Activated CD4-positive, alpha-beta T cell treated with anti-CD3 and anti-CD28 coated beads for 24 hours (primary cell): ENCODE results near the gene BRD7.

Experiments
- DNase-seq, 2 donors: peaks; one replicate each; pipeline ENCODE4 v3.0.0-alpha.2; 2020; ENCODE audit warnings: low read depth in 2 of 2

The BRD7 gene

GRCh38 chr16:50322333-50322732, 46.5 kb downstream of the BRD7 start:
- DNase-seq: no peak

- no peak for DNase-seq
These were observed 48.5 kb downstream of the BRD7 start for GRCh38 chr16:50320310-50320709.

GRCh38 chr16:50318796-50319578, 49.8 kb downstream of the BRD7 start:
- DNase-seq: no peak

GRCh38 chr16:50316848-50317630, 51.7 kb downstream of the BRD7 start:
- no peak for DNase-seq

GRCh38 chr16:50316102-50316847, 52.5 kb downstream of the BRD7 start:
- DNase-seq: no peak

GRCh38 chr16:50315346-50315997, 53.3 kb downstream of the BRD7 start:
- no peak for DNase-seq

- DNase-seq: no peak
These were observed 54.1 kb downstream of the BRD7 start for GRCh38 chr16:50314665-50315064.

GRCh38 chr16:50313596-50314478, 55.0 kb downstream of the BRD7 start:
- no peak for DNase-seq

- no peak for DNase-seq
These were observed 56.8 kb downstream of the BRD7 start for GRCh38 chr16:50311891-50312501.

GRCh38 chr16:50311134-50311528, 57.7 kb downstream of the BRD7 start:
- no peak for DNase-seq

- no peak for DNase-seq
These were observed 58.3 kb downstream of the BRD7 start for GRCh38 chr16:50310308-50311133.

GRCh38 chr16:50309527-50310307, 59.1 kb downstream of the BRD7 start:
- DNase-seq: no peak

GRCh38 chr16:50309156-50309526, 59.6 kb downstream of the BRD7 start:
- no peak for DNase-seq

GRCh38 chr16:50308237-50308965, 60.4 kb downstream of the BRD7 start:
- no peak for DNase-seq

GRCh38 chr16:50306287-50306686, 62.5 kb downstream of the BRD7 start:
- no peak for DNase-seq

- no peak for DNase-seq
These were observed 63.2 kb downstream of the BRD7 start for GRCh38 chr16:50305441-50306061.
